Activated CD4-positive, alpha-beta memory T cell treated with anti-CD3 and anti-CD28 coated beads for 36 hours (primary cell): ENCODE measurements around the gene ANAPC7. TPM values are rescaled to one million over a fixed set of nuclear protein-coding genes. Genes with fewer than 3 reads are reported as not detected.
A peak's percentile ranks its signal among the peaks of the same experiment; 100 is the strongest.

Source experiments
- CTCF ChIA-PET: fragments of 350-600 bp; sonication (Branson Sonifier 250); formaldehyde crosslinking; loops from one replicate; lab custom pipeline; 2021; ENCODE audit warnings: antibody characterized with exemption, inconsistent platforms; lab: Charles Lee
- POLR2A ChIA-PET: fragments of 350-600 bp; sonication (Branson Sonifier 250); formaldehyde crosslinking; loops from one replicate; lab custom pipeline; 2021; ENCODE audit warnings: antibody characterized with exemption; lab: Charles Lee
- DNase-seq: peaks from one replicate; pipeline ENCODE4 v3.0.0-alpha.2; 2020
- H3K27ac Mint-ChIP-seq: one replicate; pipeline ENCODE4 v1.8.0; 2021; ENCODE audit warnings: mixed read lengths
- H3K27me3 Mint-ChIP-seq: one replicate; pipeline ENCODE4 v1.8.0; 2021; ENCODE audit warnings: mixed read lengths
- H3K36me3 Mint-ChIP-seq: one replicate; pipeline ENCODE4 v1.8.0; 2021; ENCODE audit warnings: mixed read lengths
- H3K4me1 Mint-ChIP-seq: one replicate; pipeline ENCODE4 v1.8.0; 2021; ENCODE audit warnings: low read depth, mixed read lengths
- H3K4me3 Mint-ChIP-seq: one replicate; pipeline ENCODE4 v1.8.0; 2021; ENCODE audit warnings: mild to moderate bottlenecking, mixed read lengths
- H3K9me3 Mint-ChIP-seq: one replicate; pipeline ENCODE4 v1.8.0; 2021; ENCODE audit warnings: mixed read lengths
- intact Hi-C: fragments of 100-400 bp; cut with micrococcal nuclease; formaldehyde crosslinking; loops from one replicate; pipeline ENCODE4 v1.15.1; 2023
- total RNA-seq, 2 experiments: library from RNA; stranded (reverse); gene quantifications; one replicate each; pipeline ENCODE4 v1.2.3, GENCODE V29; 2021

The ANAPC7 gene
- total RNA-seq, 2 experiments from 2014 or later, result 47.3 to 52.9 TPM

DNA sequence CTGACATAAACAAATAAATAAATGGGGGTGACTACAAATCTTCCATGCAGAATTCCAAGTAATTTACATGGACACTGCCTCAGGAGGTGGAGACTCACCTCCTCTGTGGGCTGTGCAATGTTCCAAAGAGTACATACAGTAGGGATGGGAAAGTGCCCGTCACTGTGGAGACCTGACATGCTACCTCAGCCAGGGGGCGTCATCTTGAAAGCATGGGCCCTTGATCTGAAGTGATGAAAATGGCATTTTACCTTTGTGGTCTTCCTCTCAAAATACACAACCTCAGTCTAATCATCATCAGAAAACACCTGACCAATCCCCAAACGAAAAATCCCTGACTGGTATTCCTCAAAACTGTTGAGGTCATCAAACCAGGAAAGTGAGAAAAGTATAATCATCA lies 48.4 kb downstream of the ANAPC7 start:
- peaks cover 16% of the 10 kb centered on the region for H3K4me1 Mint-ChIP-seq
- peak; percentile 56 for DNase-seq
- POLR2A ChIA-PET, result no interaction called here
- H3K9me3 Mint-ChIP-seq, result no peaks in the 10 kb centered on the region
- H3K27me3 Mint-ChIP-seq, result no peaks in the 10 kb centered on the region
- no peak overlapping the region for H3K4me3 Mint-ChIP-seq
- no peak overlapping the region for H3K27ac Mint-ChIP-seq
- peaks cover 5% of the 10 kb centered on the region for H3K36me3 Mint-ChIP-seq
- CTCF ChIA-PET, result interaction anchor here (3.0 kb wide), 1 partner anchor 76 kb away, joined by 29 read pairs; no protein-coding TSS in a partner anchor
- intact Hi-C loops, result loop anchor here (1.0 kb wide), 1 partner anchor 76 kb away; no protein-coding TSS in a partner anchor

DNA sequence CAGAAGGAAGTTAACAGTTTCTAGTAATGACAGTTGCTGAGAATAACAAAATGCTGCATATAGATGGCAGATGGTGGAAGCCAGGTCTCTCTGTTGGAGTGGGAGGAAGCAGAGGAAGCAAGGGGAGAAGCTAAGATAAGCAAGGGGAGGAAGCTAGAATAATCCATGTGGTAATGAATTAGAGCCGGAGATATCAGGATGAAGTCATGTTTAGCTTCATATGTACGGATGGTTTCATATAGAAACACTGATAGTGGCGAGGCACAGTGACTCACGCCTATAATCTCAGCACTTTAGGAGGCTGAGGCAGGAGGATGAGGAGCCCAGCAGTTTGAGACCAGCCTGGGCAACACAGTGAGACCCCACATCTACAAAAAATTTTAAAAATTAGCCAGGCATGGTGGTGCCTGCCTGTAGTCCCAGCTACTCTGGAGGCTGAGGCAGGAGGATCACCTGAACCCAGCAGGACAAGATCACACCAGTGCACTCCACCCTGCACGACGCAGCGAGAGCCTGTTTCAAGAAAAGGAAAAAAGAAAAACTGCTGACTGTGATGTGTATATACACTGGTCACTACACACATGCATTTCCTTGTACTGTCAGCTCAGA lies 49.2 kb downstream of the ANAPC7 start:
- no peak overlapping the region for H3K4me3 Mint-ChIP-seq
- no peak overlapping the region for H3K27ac Mint-ChIP-seq
- intact Hi-C loops, result loop anchor here (5.0 kb wide), 1 partner anchor 48 kb away; the partner anchor contains the start of gene ANAPC7
- POLR2A ChIA-PET, result no interaction called here
- no peaks in the 10 kb centered on the region for H3K9me3 Mint-ChIP-seq
- H3K27me3 Mint-ChIP-seq, result no peaks in the 10 kb centered on the region
- peaks cover 10% of the 10 kb centered on the region for H3K36me3 Mint-ChIP-seq
- peaks cover 24% of the 10 kb centered on the region for H3K4me1 Mint-ChIP-seq
- DNase-seq, result no peak
- CTCF ChIA-PET, result interaction anchor here (0.7 to 3.0 kb wide), 3 partner anchors 77 to 255 kb away, joined by 3 to 29 read pairs (median 3); no protein-coding TSS in a partner anchor

DNA sequence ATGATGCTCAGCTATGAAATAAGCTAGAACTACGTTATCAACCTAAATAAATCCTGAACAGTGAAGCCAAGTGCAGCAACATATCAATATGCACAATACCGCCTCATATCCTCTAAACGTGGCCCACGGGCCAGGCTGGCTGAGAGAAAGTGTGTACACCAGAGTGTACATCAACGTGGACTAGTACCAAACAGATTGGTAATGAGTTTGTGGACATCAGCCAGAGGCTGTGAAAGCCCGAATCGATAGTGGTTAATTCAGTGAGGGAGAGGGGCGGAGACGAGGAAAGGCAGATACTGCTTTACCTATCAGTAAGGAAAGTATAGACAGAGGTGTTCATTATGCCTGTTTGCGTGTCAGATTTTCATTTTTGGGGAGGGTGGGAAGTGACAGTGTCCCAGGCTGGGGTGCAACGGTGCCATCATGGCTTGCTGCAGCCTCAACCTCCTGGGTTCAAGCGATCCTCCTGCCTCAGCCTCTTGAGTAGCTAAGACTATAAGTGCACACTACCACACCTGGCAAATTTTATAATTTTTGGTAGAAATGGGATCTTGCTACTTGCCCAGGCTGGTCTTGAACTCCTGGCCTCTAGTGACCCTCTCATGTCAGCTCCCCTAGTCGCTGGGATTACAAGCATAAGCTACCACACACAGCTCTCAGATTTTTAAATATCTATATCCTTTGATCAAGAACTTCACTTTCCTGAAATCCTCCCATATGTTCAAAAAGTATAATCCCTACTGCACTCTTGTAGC lies 50.1 kb downstream of the ANAPC7 start:
- no peak overlapping the region for H3K4me3 Mint-ChIP-seq
- no peaks in the 10 kb centered on the region for H3K27me3 Mint-ChIP-seq
- peaks cover 12% of the 10 kb centered on the region for H3K36me3 Mint-ChIP-seq
- DNase-seq, result no peak
- ChIA-PET CTCF (interaction anchor here (0.9 to 3.0 kb wide), 3 partner anchors 49 to 254 kb away, joined by 3 to 29 read pairs (median 3); no protein-coding TSS in a partner anchor), POLR2A (no interaction called here)
- H3K9me3 Mint-ChIP-seq, result no peaks in the 10 kb centered on the region
- intact Hi-C loops, result loop anchor here (5.0 kb wide), 1 partner anchor 49 kb away; the partner anchor contains the start of gene ANAPC7
- no peak overlapping the region for H3K27ac Mint-ChIP-seq
- H3K4me1 Mint-ChIP-seq, result peaks cover 33% of the 10 kb centered on the region

DNA sequence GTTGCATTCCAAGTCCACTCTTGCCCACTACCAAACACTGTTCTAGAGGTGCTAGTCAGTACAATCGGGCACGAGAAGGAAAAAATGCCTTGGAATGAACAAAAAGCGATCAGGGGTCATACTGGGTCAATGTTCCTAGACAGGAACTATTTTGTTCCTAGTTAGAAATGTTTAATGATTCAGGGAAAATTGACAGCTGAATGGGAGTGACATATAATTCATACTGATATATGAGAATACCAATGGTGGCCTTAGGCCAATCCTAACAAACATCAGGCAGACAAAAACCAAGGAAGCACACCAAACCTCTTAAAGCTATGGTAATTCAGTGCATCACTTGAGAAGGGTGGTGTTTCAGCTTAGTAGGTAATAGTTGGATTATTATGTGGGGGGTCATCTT lies 51.1 kb downstream of the ANAPC7 start:
- ChIA-PET POLR2A (no interaction called here), CTCF (interaction anchor here (1.6 to 3.0 kb wide), 2 partner anchors 50 to 79 kb away, joined by 3 to 29 read pairs; no protein-coding TSS in a partner anchor)
- Mint-ChIP-seq H3K36me3 (peaks cover 20% of the 10 kb centered on the region), H3K27me3 (no peaks in the 10 kb centered on the region), H3K9me3 (no peaks in the 10 kb centered on the region), H3K4me1 (peaks cover 35% of the 10 kb centered on the region), H3K27ac (no peak overlapping the region), H3K4me3 (no peak overlapping the region)
- DNase-seq, result no peak
- intact Hi-C loops, result loop anchor here (5.0 kb wide), 1 partner anchor 50 kb away; the partner anchor contains the start of gene ANAPC7

GRCh38 chr12:110351119-110351518 lies 52.4 kb downstream of the ANAPC7 start:
- H3K27me3 Mint-ChIP-seq, result no peaks in the 10 kb centered on the region
- intact Hi-C loops, result loop anchor here (5.0 kb wide), 1 partner anchor 51 kb away; the partner anchor contains the start of gene ANAPC7
- no peak overlapping the region for H3K27ac Mint-ChIP-seq
- ChIA-PET POLR2A (no interaction called here), CTCF (interaction anchor here (3.2 kb wide), 1 partner anchor 80 kb away, joined by 20 read pairs; no protein-coding TSS in a partner anchor)
- H3K4me1 Mint-ChIP-seq, result peaks cover 35% of the 10 kb centered on the region
- peaks cover 30% of the 10 kb centered on the region for H3K36me3 Mint-ChIP-seq
- no peaks in the 10 kb centered on the region for H3K9me3 Mint-ChIP-seq
- H3K4me3 Mint-ChIP-seq, result no peak overlapping the region
- DNase-seq, result no peak

DNA sequence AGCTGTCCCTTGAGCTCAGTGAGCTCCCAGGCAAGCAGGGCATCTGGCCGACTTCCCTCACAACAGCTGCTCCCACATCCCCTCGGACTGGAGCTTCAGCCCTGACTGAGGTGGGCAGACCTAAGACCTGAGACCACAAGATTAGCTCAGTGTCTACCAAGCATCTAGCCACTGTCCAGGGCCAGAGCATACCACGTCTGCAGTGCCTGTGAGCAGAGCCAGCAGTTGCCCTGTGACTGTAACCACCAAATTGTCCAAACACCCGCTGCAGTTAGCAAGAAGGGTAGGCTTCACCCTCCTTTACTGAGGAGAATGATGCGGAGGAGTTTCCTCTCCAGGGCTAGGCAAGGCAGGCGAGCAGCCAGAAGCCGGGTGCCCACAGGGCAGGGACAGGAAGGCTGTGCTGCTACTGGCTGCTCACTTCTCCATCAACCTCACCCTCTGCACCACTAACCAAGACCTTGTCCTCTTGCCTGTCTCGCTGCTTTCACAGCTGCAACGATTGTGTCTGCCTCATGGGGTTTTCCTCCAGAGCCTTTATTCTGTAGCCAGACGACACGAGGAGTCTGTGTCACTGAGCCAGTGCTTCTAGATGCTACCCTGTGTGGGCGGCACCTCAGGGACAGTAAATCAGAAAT lies 53.9 kb downstream of the ANAPC7 start:
- DNase-seq, result peak; percentile 69
- Mint-ChIP-seq H3K27me3 (no peaks in the 10 kb centered on the region), H3K4me1 (peaks cover 29% of the 10 kb centered on the region), H3K4me3 (no peak overlapping the region), H3K9me3 (no peaks in the 10 kb centered on the region), H3K27ac (peak overlapping the region; percentile 60), H3K36me3 (peaks cover 42% of the 10 kb centered on the region)
- intact Hi-C loops, result loop anchor here (5.0 kb wide), 1 partner anchor 53 kb away; the partner anchor contains the start of gene ANAPC7
- POLR2A ChIA-PET, result interaction anchor here (1.1 kb wide), 1 partner anchor 69 kb away, joined by 3 read pairs; no protein-coding TSS in a partner anchor
- CTCF ChIA-PET, result interaction anchor here (0.9 to 3.2 kb wide), 3 partner anchors 9 to 82 kb away, joined by 3 to 20 read pairs (median 4); no protein-coding TSS in a partner anchor

DNA sequence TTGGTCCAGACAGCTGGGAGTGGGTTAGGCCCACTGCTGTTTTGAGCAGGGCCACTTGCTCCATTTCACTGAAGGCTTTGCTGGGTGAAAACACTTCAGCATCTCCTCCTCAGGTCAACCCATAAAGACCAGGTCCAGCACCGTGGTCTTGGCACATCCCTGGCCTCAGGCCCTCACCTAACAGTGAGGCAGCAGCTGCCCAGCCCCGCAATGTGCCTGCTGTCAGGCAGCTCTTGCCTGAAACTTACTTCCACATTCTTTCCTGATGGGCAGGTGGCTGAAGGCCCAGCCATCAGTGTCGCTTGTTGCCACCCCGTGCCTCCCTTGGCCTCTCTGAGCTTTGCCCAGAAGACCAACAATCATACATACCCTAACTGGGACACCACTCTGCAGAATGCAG lies 54.4 kb downstream of the ANAPC7 start:
- Mint-ChIP-seq H3K4me3 (no peak overlapping the region), H3K27ac (peak overlapping the region; percentile 60), H3K4me1 (peaks cover 25% of the 10 kb centered on the region), H3K9me3 (no peaks in the 10 kb centered on the region), H3K36me3 (peaks cover 45% of the 10 kb centered on the region), H3K27me3 (no peaks in the 10 kb centered on the region)
- ChIA-PET CTCF (interaction anchor here (1.1 to 3.2 kb wide), 2 partner anchors 9 to 82 kb away, joined by 4 to 20 read pairs; no protein-coding TSS in a partner anchor), POLR2A (interaction anchor here (1.1 kb wide), 1 partner anchor 69 kb away, joined by 3 read pairs; no protein-coding TSS in a partner anchor)
- intact Hi-C loops, result no loop called here
- no peak for DNase-seq

DNA sequence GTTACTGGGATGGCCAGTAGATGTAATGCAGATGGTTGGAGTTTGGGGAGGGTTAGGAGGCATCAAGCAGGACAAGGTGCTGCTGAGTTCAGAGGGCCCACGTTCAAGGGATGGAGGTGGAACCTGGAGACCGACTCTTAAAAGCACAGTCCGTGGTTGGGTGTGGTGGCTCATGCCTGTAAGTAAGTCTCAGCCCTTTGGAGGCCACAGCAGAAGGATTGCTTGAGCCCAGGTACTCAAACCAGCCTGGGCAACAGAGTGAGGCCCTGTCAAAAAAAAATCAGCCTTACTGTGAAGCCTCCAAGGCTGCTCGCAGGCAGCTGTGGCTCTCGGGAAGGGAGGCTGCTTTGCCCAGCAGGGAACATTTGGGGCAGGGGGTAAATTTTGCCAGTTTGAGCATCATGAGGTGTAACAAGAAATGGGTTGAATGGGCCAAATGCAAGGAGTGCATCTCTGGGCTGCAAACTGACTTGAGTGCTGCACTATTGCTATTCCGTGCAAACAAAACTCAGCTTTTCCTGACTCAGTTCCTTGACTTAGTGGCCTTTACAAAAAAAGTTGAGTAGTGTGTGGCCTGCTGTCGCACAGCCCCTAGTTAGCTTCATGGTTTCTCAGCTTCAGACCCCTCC lies 55.0 kb downstream of the ANAPC7 start:
- H3K36me3 Mint-ChIP-seq, result peaks cover 50% of the 10 kb centered on the region
- H3K4me3 Mint-ChIP-seq, result no peak overlapping the region
- no peak for DNase-seq
- ChIA-PET POLR2A (interaction anchor here (1.1 kb wide), 1 partner anchor 68 kb away, joined by 3 read pairs; no protein-coding TSS in a partner anchor), CTCF (interaction anchor here (1.1 to 3.2 kb wide), 2 partner anchors 10 to 83 kb away, joined by 4 to 20 read pairs; no protein-coding TSS in a partner anchor)
- H3K9me3 Mint-ChIP-seq, result no peaks in the 10 kb centered on the region
- no peaks in the 10 kb centered on the region for H3K27me3 Mint-ChIP-seq
- H3K27ac Mint-ChIP-seq, result peak overlapping the region; percentile 51
- H3K4me1 Mint-ChIP-seq, result peaks cover 23% of the 10 kb centered on the region
- intact Hi-C loops, result no loop called here

- intact Hi-C loops, result no loop called here
- Mint-ChIP-seq H3K27me3 (no peaks in the 10 kb centered on the region), H3K4me3 (no peak overlapping the region), H3K9me3 (no peaks in the 10 kb centered on the region), H3K27ac (no peak overlapping the region), H3K36me3 (peaks cover 55% of the 10 kb centered on the region), H3K4me1 (peaks cover 23% of the 10 kb centered on the region)
- DNase-seq, result no peak
- CTCF ChIA-PET, result interaction anchor here (0.5 kb wide), 1 partner anchor 428 kb away, joined by 3 read pairs; no protein-coding TSS in a partner anchor
- POLR2A ChIA-PET, result no interaction called here
Measured at GRCh38 chr12:110347767-110348166, 55.7 kb downstream of the ANAPC7 start.

- Mint-ChIP-seq H3K4me1 (peaks cover 23% of the 10 kb centered on the region), H3K27me3 (no peaks in the 10 kb centered on the region), H3K4me3 (no peak overlapping the region), H3K9me3 (no peaks in the 10 kb centered on the region), H3K27ac (no peak overlapping the region), H3K36me3 (peaks cover 65% of the 10 kb centered on the region)
- ChIA-PET CTCF (no interaction called here), POLR2A (no interaction called here)
- DNase-seq, result no peak
- intact Hi-C loops, result no loop called here
Measured at GRCh38 chr12:110345963-110346362, 57.5 kb downstream of the ANAPC7 start.

DNA sequence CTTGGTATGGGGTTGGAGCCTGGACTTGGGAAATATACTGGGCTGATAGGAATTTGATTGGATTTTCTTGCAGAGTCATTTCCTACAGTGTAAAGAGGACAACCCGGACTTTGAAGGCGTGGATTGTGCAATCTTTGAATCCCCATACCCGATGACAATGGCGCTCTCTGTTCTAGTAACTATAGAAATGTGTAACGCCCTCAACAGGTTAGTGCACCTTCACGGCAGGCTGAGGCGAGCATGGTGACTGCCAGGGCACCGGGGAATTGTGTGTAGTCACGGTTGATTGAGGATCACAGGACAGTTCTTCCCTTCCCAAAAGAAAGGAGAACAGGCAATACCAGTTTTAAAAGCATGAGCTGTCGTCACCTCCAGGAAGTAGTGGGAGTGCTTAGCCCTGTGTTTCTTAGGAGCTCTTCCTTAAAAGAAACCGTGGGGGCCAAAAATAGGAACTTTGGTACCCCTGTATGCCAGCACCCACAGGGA lies 58.3 kb downstream of the ANAPC7 start:
- Mint-ChIP-seq H3K4me3 (no peak overlapping the region), H3K27ac (no peak overlapping the region), H3K9me3 (no peaks in the 10 kb centered on the region), H3K27me3 (no peaks in the 10 kb centered on the region), H3K4me1 (peaks cover 21% of the 10 kb centered on the region), H3K36me3 (peaks cover 69% of the 10 kb centered on the region)
- intact Hi-C loops, result no loop called here
- ChIA-PET POLR2A (no interaction called here), CTCF (no interaction called here)
- no peak for DNase-seq
